Right lobe of liver (tissue), 4 donors: Measurements from ENCODE around the gene GOLT1A.

Experiments used
- POLR2A ChIP-seq: fragments of 450-650 bp; IDR thresholded peaks from one replicate; pipeline ENCODE4 v1.6.1; 2017; ENCODE audit warnings: antibody characterized with exemption, mild to moderate bottlenecking
- TF ChIP-seq, protein P1 (sequence below), 4 donors: fragments of 200-600 bp in 3 of 4; fragments of 450-650 bp in 1 of 4; IDR thresholded peaks; one replicate each; pipeline versions ENCODE4 v1.5.1 to v1.8.0; 2016 to 2022; ENCODE audit warnings: antibody characterized with exemption in 4 of 4, mild to moderate bottlenecking in 2 of 4
- donor health status: DM: no; HTN: no; CAD: no.
- donor health status: DM: no; HTN: no; CAD: no.
- donor health status: DM: no; HTN: yes; CAD: no.

DNA sequence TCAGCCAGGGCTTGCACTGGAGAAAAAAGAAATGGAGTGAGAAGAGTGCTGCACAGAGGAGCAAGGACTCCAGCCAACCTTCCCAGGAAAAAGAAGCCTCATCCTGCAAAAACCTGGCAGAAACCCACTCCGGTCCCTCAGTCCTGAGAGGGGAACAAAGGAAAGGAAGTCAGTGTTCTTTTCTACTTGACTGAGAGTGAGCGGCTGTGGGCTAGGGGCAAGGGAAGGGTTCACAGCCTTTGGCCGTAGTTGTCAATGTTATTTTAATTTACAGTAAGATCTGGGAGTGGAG is 8.9 kb upstream of the GOLT1A start:
- TF ChIP-seq, protein P1, sequence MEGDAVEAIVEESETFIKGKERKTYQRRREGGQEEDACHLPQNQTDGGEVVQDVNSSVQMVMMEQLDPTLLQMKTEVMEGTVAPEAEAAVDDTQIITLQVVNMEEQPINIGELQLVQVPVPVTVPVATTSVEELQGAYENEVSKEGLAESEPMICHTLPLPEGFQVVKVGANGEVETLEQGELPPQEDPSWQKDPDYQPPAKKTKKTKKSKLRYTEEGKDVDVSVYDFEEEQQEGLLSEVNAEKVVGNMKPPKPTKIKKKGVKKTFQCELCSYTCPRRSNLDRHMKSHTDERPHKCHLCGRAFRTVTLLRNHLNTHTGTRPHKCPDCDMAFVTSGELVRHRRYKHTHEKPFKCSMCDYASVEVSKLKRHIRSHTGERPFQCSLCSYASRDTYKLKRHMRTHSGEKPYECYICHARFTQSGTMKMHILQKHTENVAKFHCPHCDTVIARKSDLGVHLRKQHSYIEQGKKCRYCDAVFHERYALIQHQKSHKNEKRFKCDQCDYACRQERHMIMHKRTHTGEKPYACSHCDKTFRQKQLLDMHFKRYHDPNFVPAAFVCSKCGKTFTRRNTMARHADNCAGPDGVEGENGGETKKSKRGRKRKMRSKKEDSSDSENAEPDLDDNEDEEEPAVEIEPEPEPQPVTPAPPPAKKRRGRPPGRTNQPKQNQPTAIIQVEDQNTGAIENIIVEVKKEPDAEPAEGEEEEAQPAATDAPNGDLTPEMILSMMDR (IDR thresholded peaks at IDR 0.05) = no peak
- no peak for TF ChIP-seq POLR2A
